HUDEP-2 (cell line): Measurements from ENCODE around the gene PCDHA6.
A peak's percentile ranks its signal among the peaks of the same experiment; 100 is the strongest.
"Not testable (repeated sequence)": the region's sequence is repeated elsewhere in the genome, so short reads cannot be mapped to it uniquely, and the experiment has no call there.

ENCODE experiments used
- DNase-seq, 76 experiments: peaks; one replicate each; lab custom pipeline; 2025; ENCODE audit not compliant: unreplicated experiment in 76 of 76; lab: John Stamatoyannopoulos, UW

Gene PCDHA6

GRCh38 chr5:140855772-140856674 lies 28.3 kb downstream of the PCDHA6 start, which contains the start of gene PCDHA10:
TSS of gene PCDHA10 (plus strand) at chr5:140855897. CDS start at chr5:140856049, 152 bp downstream.
- DNase-seq = no peak

GRCh38 chr5:140857177-140857986 lies 29.6 kb downstream of the PCDHA6 start:
- DNase-seq = no peak

DNA sequence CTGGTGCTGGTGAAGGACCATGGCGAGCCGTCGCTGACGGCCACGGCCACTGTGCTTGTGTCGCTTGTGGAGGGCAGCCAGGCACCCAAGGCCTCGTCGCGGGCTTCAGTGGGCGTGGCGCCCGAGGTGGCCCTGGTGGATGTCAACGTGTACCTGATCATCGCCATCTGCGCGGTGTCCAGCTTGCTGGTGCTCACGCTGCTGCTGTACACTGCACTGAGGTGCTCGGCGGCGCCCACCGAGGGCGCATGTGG lies 30.2 kb downstream of the PCDHA6 start:
- DNase-seq = no peak

GRCh38 chr5:140862441-140863295 lies 34.9 kb downstream of the PCDHA6 start:
- no peak for DNase-seq

DNA sequence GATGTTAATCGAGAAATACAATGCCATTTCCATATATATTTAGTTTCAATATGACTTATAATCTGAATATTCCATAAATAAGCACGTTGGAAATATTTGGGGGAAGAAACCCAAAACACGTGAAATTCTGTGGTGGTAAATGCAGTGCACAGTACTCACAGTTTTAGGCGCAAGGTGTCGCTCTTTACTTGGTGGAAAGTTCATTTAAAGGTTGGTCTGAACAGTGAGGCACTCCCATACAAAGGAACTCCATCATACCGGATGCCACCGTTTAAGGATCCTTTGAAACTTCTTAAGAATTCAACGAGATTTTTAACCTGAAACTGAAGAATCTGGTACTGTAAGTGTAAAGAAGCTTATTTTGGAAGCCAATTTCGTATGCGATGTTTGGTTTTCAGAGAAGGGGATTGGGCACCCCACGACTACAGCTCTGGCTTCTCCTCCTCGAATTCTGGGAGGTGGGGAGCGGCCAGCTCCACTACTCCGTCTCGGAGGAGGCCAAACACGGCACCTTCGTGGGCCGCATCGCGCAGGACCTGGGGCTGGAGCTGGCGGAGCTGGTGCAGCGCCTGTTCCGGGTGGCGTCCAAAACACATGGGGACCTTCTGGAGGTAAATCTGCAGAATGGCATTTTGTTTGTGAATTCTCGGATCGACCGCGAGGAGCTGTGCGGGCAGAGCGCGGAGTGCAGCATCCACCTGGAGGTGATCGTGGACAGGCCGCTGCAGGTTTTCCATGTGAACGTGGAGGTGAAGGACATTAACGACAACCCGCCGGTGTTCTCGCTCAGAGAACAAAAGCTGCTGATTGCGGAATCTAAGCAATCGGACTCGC lies 41.2 kb downstream of the PCDHA6 start, which contains the start of gene PCDHA11:
PCDHA11 (plus strand) TSS at position 237 of the 834 bp plus-strand sequence; CDS start at position 384, 147 bp downstream.
- peak in 1 of 76 experiments; percentile 1 for DNase-seq

- DNase-seq = no peak
These were observed 41.8 kb downstream of the PCDHA6 start for GRCh38 chr5:140869555-140869886.

DNA sequence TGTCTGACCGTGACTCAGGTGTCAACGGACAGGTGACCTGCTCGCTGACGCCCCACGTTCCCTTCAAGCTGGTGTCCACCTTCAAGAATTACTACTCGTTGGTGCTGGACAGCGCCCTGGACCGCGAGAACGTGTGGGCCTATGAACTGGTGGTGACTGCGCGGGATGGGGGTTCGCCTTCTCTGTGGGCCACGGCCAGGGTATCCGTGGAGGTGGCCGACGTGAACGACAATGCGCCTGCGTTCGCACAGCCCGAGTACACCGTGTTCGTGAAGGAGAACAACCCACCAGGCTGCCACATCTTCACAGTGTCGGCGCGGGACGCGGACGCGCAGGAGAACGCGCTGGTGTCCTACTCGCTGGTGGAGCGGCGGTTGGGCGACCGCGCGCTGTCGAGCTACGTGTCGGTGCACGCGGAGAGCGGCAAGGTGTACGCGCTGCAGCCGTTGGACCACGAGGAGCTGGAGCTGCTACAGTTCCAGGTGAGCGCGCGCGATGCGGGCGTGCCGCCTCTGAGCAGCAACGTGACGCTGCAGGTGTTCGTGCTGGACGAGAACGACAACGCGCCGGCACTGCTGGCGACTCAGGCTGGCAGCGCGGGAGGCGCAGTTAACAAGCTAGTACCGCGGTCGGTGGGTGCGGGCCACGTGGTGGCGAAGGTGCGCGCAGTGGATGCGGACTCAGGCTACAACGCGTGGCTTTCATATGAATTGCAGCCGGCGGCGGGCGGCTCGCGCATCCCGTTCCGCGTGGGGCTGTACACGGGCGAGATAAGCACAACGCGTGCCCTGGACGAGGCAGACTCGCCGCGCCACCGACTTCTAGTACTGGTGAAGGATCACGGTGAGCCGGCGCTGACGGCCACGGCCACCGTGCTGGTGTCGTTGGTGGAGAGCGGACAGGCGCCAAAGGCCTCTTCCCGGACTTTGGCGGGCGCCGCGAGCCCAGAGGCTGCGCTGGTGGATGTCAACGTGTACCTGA lies 42.8 kb downstream of the PCDHA6 start:
- no peak for DNase-seq

- DNase-seq = no peak
These were observed 47.6 kb downstream of the PCDHA6 start, which contains the start of gene PCDHA12 for GRCh38 chr5:140875085-140876065. TSS of gene PCDHA12 (plus strand) at chr5:140875308. CDS start at chr5:140875473, 165 bp downstream.

- DNase-seq = not testable (repeated sequence)
These were observed 48.9 kb downstream of the PCDHA6 start for GRCh38 chr5:140876541-140877261.

- DNase-seq = no peak
These were observed 49.5 kb downstream of the PCDHA6 start for GRCh38 chr5:140877262-140877581.
